ENCODE measurements around the gene USP49. TPM values are rescaled to one million over a fixed set of nuclear protein-coding genes. Genes with fewer than 3 reads are reported as not detected.
"Not testable (repeated sequence)": the region's sequence is repeated elsewhere in the genome, so short reads cannot be mapped to it uniquely, and the experiment has no call there.

USP49 gene
- total and polyA plus RNA-seq, 3 experiments from 2014 or later, result 0.59 to 5.2 (median 5.0) TPM

GRCh38 chr6:41815587-41815986 lies 79.6 kb downstream of the USP49 start:
- Histone ChIP-seq H3K4me3 (ENCODE audit: low read length) (no peak overlapping the region), H3K27ac (ENCODE audit: low read depth, low read length) (no peak overlapping the region), H3K9me3 (ENCODE audit: low read length) (no peaks in the 10 kb centered on the region), H3K27me3 (ENCODE audit: insufficient read depth, low read length, poor library complexity, severe bottlenecking) (no peaks in the 10 kb centered on the region), H3K4me1 (ENCODE audit: insufficient read depth, low read length) (no peaks in the 10 kb centered on the region), H3K36me3 (ENCODE audit: insufficient read depth, low read length) (no peaks in the 10 kb centered on the region)
- ChIA-PET CTCF (interaction anchor here (1.5 kb wide), 1 partner anchor 29 kb away, joined by 7 read pairs; the partner anchor contains the start of gene TOMM6), POLR2A (no interaction called here)
- DNase-seq, result no peak
- no peaks in the 10 kb centered on the region for H3K36me3 Mint-ChIP-seq
- H3K4me1 Mint-ChIP-seq, result no peaks in the 10 kb centered on the region
- no peaks in the 10 kb centered on the region for H3K27me3 Mint-ChIP-seq
- no peaks in the 10 kb centered on the region for H3K9me3 Mint-ChIP-seq
- H3K4me3 Mint-ChIP-seq, result no peak overlapping the region
- H3K27ac Mint-ChIP-seq, result no peak overlapping the region

DNA sequence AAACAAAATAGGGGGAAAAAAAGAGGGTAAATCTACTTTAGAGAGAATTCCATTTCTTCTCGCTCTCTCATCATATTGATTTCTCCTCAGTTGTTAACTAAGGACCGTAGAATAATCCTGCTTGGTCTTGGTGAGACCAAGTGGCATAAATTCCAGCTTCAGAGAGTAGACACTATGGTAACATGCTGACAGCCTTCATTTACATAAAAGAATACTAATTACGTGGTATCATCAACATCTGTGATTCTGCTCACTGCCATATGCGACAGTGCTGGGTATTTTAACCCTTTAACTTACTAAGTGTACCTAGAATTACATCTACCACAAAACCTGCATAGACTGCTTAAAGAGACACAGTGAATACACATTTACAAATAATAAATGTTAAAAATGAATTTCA lies 80.5 kb downstream of the USP49 start:
- Histone ChIP-seq H3K9me3 (ENCODE audit: low read length) (no peaks in the 10 kb centered on the region), H3K27me3 (ENCODE audit: insufficient read depth, low read length, poor library complexity, severe bottlenecking) (no peaks in the 10 kb centered on the region), H3K36me3 (ENCODE audit: insufficient read depth, low read length) (no peaks in the 10 kb centered on the region), H3K4me3 (ENCODE audit: low read length) (no peak overlapping the region), H3K4me1 (ENCODE audit: insufficient read depth, low read length) (no peaks in the 10 kb centered on the region), H3K27ac (ENCODE audit: low read depth, low read length) (no peak overlapping the region)
- POLR2A ChIA-PET, result no interaction called here
- Mint-ChIP-seq H3K4me1 (no peaks in the 10 kb centered on the region), H3K4me3 (no peak overlapping the region), H3K36me3 (no peaks in the 10 kb centered on the region), H3K27ac (no peak overlapping the region), H3K9me3 (no peaks in the 10 kb centered on the region), H3K27me3 (no peaks in the 10 kb centered on the region)
- DNase-seq, result no peak
- CTCF ChIA-PET, result interaction anchor here (1.5 kb wide), 1 partner anchor 28 kb away, joined by 7 read pairs; the partner anchor contains the start of gene TOMM6

GRCh38 chr6:41813956-41814355 lies 81.2 kb downstream of the USP49 start:
- DNase-seq, result no peak
- H3K27ac ChIP-seq (ENCODE audit: low read depth, low read length), result no peak overlapping the region
- H3K27me3 ChIP-seq (ENCODE audit: insufficient read depth, low read length, poor library complexity, severe bottlenecking), result no peaks in the 10 kb centered on the region
- Mint-ChIP-seq H3K4me1 (no peaks in the 10 kb centered on the region), H3K9me3 (no peaks in the 10 kb centered on the region), H3K4me3 (no peak overlapping the region), H3K36me3 (no peaks in the 10 kb centered on the region), H3K27me3 (no peaks in the 10 kb centered on the region), H3K27ac (no peak overlapping the region)
- no peak overlapping the region for H3K4me3 ChIP-seq (ENCODE audit: low read length)
- POLR2A ChIA-PET, result no interaction called here
- H3K4me1 ChIP-seq (ENCODE audit: insufficient read depth, low read length), result no peaks in the 10 kb centered on the region
- no peaks in the 10 kb centered on the region for H3K36me3 ChIP-seq (ENCODE audit: insufficient read depth, low read length)
- CTCF ChIA-PET, result interaction anchor here (1.5 kb wide), 1 partner anchor 27 kb away, joined by 7 read pairs; the partner anchor contains the start of gene TOMM6
- H3K9me3 ChIP-seq (ENCODE audit: low read length), result no peaks in the 10 kb centered on the region

DNA sequence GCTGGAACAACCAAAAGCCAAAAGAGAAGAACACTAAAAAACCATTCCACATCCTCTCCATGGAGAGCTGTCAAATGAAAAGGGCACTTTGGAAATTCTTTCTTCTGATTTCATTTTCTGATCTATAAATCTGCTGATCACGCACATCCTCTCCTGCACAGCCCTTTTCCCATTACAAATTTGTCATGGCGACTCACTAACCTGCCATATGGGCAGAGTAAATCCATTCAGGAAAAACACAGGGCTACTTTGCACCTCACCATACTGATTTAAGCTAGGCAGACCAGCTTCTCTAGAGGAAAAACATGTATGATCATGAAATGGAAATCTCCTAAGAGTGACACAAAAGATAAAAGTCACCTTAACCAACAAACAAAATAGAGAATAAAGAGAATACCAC lies 81.7 kb downstream of the USP49 start:
- ChIA-PET POLR2A (no interaction called here), CTCF (no interaction called here)

DNA sequence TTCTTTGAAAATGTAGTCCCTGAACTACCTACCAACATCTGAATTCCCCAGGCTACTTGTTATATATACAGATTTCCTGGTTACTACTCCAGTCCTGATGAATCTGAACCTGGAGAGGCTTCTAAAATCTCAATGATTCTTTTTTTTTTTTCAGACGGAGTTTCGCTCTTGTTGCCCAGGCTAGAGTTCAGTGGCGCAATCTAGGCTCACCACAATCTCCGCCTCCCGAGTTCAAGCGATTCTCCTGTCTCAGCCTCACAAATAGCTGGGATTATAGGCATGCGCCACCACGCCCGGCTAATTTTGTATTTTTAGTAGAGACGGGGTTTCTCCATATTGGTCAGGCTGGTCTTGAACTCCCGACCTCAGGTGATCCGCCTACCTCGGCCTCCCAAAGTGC lies 83.2 kb downstream of the USP49 start:
- H3K27ac ChIP-seq (ENCODE audit: low read depth, low read length); H3K27me3 ChIP-seq (ENCODE audit: insufficient read depth, low read length, poor library complexity, severe bottlenecking); H3K36me3 Mint-ChIP-seq; H3K27me3 Mint-ChIP-seq; H3K4me3 ChIP-seq (ENCODE audit: low read length); H3K4me3 Mint-ChIP-seq; H3K4me1 Mint-ChIP-seq; DNase-seq; H3K27ac Mint-ChIP-seq; H3K9me3 Mint-ChIP-seq; CTCF ChIA-PET; H3K36me3 ChIP-seq (ENCODE audit: insufficient read depth, low read length); H3K4me1 ChIP-seq (ENCODE audit: insufficient read depth, low read length); H3K9me3 ChIP-seq (ENCODE audit: low read length); POLR2A ChIA-PET: not testable (repeated sequence)

More for the DNA sequence above, 81.7 kb downstream of the USP49 start:
- Histone ChIP-seq H3K4me3 (ENCODE audit: low read length) (no peak overlapping the region), H3K27ac (ENCODE audit: low read depth, low read length) (no peak overlapping the region), H3K4me1 (ENCODE audit: insufficient read depth, low read length) (no peaks in the 10 kb centered on the region), H3K27me3 (ENCODE audit: insufficient read depth, low read length, poor library complexity, severe bottlenecking) (no peaks in the 10 kb centered on the region), H3K36me3 (ENCODE audit: insufficient read depth, low read length) (no peaks in the 10 kb centered on the region), H3K9me3 (ENCODE audit: low read length) (no peaks in the 10 kb centered on the region)
- no peak for DNase-seq
- Mint-ChIP-seq H3K27me3 (no peaks in the 10 kb centered on the region), H3K4me1 (no peaks in the 10 kb centered on the region), H3K4me3 (no peak overlapping the region), H3K27ac (no peak overlapping the region), H3K9me3 (no peaks in the 10 kb centered on the region), H3K36me3 (no peaks in the 10 kb centered on the region)

DNA sequence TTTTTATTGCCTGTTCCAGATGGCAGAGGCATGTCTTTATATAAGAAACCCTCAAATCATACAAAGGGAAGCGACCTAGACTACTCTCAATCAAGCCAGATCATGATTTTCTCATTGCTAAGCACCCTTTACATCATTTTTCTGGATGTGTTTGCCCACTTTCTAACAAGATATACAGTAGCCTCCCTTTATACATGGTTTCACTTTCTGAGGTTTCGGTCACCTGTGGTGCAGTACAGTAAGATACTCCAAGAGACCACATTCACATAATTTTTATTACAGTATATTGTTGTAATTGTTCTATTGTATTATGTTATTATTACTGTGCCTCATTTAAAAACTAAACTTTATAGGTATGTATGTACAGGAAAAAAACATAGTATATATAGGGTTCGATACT lies 84.1 kb downstream of the USP49 start:
- Histone ChIP-seq H3K4me3 (ENCODE audit: low read length) (no peak overlapping the region), H3K27me3 (ENCODE audit: insufficient read depth, low read length, poor library complexity, severe bottlenecking) (no peaks in the 10 kb centered on the region), H3K9me3 (ENCODE audit: low read length) (no peaks in the 10 kb centered on the region), H3K27ac (ENCODE audit: low read depth, low read length) (no peak overlapping the region), H3K36me3 (ENCODE audit: insufficient read depth, low read length) (no peaks in the 10 kb centered on the region), H3K4me1 (ENCODE audit: insufficient read depth, low read length) (no peaks in the 10 kb centered on the region)
- POLR2A ChIA-PET, result no interaction called here
- CTCF ChIA-PET, result no interaction called here
- H3K4me1 Mint-ChIP-seq, result no peaks in the 10 kb centered on the region
- H3K27ac Mint-ChIP-seq, result no peak overlapping the region
- H3K4me3 Mint-ChIP-seq, result no peak overlapping the region
- peaks cover 0 to 3% (median 0%) of the 10 kb centered on the region in 3 donors for H3K36me3 Mint-ChIP-seq
- DNase-seq, result no peak
- no peaks in the 10 kb centered on the region for H3K9me3 Mint-ChIP-seq
- H3K27me3 Mint-ChIP-seq, result no peaks in the 10 kb centered on the region

DNA sequence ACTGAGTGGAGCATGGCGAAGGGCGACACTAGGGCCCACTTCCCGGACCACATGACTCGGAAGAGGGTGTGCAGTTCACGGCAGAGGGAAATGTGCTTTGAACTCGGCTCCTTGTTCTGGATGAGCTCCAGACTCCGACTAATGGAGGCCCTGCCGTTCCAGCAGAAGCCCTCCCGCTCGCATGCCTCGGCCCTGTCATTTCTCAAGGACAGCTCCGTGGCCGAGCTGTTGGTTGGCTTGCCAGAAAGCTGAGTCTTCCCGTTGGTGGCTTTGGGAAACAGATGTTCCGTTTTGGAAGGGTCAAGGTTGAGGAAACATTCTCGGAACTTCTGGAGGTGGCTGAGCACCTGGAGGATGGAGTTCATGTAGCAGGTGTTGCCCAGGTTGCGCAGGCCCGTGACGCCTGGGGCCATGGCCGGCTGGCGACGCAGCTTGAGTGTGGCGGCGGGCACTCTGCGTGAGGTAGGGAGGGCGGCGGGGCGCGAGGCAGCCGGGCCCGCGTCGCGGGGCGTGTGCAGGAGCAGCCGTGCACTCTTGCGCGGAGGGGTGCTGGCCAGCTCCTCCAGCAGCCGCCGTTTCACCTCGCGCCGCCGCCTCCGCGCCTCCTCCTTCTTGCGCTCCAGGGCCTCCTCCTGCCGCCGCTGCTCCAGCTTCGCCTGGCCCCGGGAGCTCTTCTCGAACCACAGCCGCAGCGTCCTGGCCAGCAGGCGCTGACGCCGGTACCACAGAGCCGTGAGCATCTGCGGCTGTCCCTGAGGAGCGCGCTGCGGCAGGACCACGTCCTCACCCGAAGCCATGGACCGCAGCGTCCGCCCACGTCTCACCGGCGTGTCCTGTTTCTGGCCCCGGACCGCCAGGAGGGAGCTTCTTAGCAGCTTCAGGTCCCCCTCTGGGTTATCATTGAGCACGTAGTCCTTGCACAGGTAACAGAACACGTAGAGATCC lies 89.1 kb downstream of the USP49 start:
- ChIA-PET CTCF (no interaction called here), POLR2A (interaction anchor here (0.6 kb wide), 1 partner anchor 358 kb away, joined by 3 read pairs; no protein-coding TSS in a partner anchor)
- Mint-ChIP-seq H3K36me3 (peaks cover 0 to 7% (median 2%) of the 10 kb centered on the region in 3 donors), H3K4me1 (no peaks in the 10 kb centered on the region), H3K27ac (no peak overlapping the region), H3K27me3 (no peaks in the 10 kb centered on the region), H3K4me3 (no peak overlapping the region), H3K9me3 (no peaks in the 10 kb centered on the region)
- DNase-seq, result no peak
- Histone ChIP-seq H3K9me3 (ENCODE audit: low read length) (no peaks in the 10 kb centered on the region), H3K36me3 (ENCODE audit: insufficient read depth, low read length) (no peaks in the 10 kb centered on the region), H3K27me3 (ENCODE audit: insufficient read depth, low read length, poor library complexity, severe bottlenecking) (no peaks in the 10 kb centered on the region), H3K4me1 (ENCODE audit: insufficient read depth, low read length) (no peaks in the 10 kb centered on the region), H3K4me3 (ENCODE audit: low read length) (no peak overlapping the region), H3K27ac (ENCODE audit: low read depth, low read length) (no peak overlapping the region)

GRCh38 chr6:41801380-41801779 lies 93.8 kb downstream of the USP49 start:
- no peaks in the 10 kb centered on the region for H3K4me1 Mint-ChIP-seq
- H3K4me3 ChIP-seq (ENCODE audit: low read length), result no peak overlapping the region
- ChIA-PET CTCF (no interaction called here), POLR2A (no interaction called here)
- no peaks in the 10 kb centered on the region for H3K9me3 Mint-ChIP-seq
- H3K36me3 ChIP-seq (ENCODE audit: insufficient read depth, low read length), result no peaks in the 10 kb centered on the region
- no peaks in the 10 kb centered on the region for H3K9me3 ChIP-seq (ENCODE audit: low read length)
- H3K27ac ChIP-seq (ENCODE audit: low read depth, low read length), result no peak overlapping the region
- peaks cover 0 to 17% (median 3%) of the 10 kb centered on the region in 3 donors for H3K36me3 Mint-ChIP-seq
- no peak overlapping the region for H3K4me3 Mint-ChIP-seq
- peak overlapping the region in 1 of 8 donors; percentile 72 for H3K27ac Mint-ChIP-seq
- no peaks in the 10 kb centered on the region for H3K4me1 ChIP-seq (ENCODE audit: insufficient read depth, low read length)
- no peaks in the 10 kb centered on the region for H3K27me3 Mint-ChIP-seq
- no peak for DNase-seq
- no peaks in the 10 kb centered on the region for H3K27me3 ChIP-seq (ENCODE audit: insufficient read depth, low read length, poor library complexity, severe bottlenecking)
